Upper lobe of left lung (tissue), 4 donors: ENCODE data around the gene WDPCP.

Experiments used
- CTCF ChIP-seq, 6 experiments: fragments of 450-650 bp in 4 of 6; fragments of 200-600 bp in 2 of 6; sonication (generic) in 2 of 6; IDR thresholded peaks; one replicate each; pipeline ENCODE4 v1.5.1; 2016 to 2019; ENCODE audit warnings: antibody characterized with exemption in 6 of 6
- EP300 ChIP-seq, 4 donors: sonication (generic); formaldehyde crosslinking; IDR thresholded peaks; one replicate each; pipeline ENCODE4 v1.5.1; 2017; ENCODE audit warnings: antibody characterized with exemption in 4 of 4, control low read depth in 2 of 4
- POLR2A ChIP-seq, 4 donors: fragments of 450-650 bp; IDR thresholded peaks; one replicate each; pipeline ENCODE4 v1.5.1; 2016 to 2017; ENCODE audit warnings: antibody characterized with exemption in 4 of 4, mild to moderate bottlenecking in 2 of 4

DNA sequence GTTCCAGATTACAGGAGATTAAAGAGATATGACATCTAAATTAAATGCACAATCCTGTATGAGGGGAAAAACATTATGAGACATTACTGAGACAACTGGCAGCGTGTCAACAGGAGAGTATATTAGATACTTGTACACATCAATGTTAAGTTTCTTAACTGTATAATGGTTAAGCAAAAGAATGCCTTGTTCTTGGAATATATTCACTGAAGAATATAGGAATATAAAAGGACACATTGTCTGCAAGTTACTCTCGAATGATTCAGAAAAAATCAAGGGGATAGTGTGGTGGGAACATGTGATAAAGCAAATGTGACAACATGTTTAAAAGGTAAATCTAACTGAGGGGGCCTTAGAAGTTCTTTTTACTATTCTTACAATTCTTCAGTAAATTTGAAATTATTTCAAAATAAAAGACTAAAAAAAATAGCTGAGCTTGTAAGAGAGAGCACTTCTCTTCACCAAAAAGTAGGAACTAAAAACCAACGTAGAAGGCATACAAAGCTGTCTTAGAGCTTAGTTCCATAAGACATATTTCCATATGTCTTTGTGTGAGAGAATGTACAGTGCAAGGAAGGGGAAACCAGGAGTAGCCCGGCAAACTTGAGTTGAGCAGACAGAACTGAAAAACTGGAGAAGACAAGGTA, 7.5 kb downstream of the WDPCP start:
- TF ChIP-seq EP300 (IDR thresholded peaks at IDR 0.05), result no peak
- TF ChIP-seq CTCF (IDR thresholded peaks at IDR 0.05), result no peak
- no peak for TF ChIP-seq POLR2A (IDR thresholded peaks at IDR 0.05)
